Measurements from ENCODE around the gene GKAP1.
A peak's percentile ranks its signal among the peaks of the same experiment; 100 is the strongest.

Gene GKAP1

GRCh38 chr9:83800236-83801033 lies 17.1 kb downstream of the GKAP1 start:
- no peak for DNase-seq
- peaks cover 16% of the 10 kb centered on the region for H3K9me3 Mint-ChIP-seq
- no peaks in the 10 kb centered on the region for H3K27me3 Mint-ChIP-seq (ENCODE audit: low read depth, poor library complexity)
- H3K36me3 Mint-ChIP-seq (ENCODE audit: low read depth): peaks cover 51% of the 10 kb centered on the region
- TF ChIP-seq, protein P1, sequence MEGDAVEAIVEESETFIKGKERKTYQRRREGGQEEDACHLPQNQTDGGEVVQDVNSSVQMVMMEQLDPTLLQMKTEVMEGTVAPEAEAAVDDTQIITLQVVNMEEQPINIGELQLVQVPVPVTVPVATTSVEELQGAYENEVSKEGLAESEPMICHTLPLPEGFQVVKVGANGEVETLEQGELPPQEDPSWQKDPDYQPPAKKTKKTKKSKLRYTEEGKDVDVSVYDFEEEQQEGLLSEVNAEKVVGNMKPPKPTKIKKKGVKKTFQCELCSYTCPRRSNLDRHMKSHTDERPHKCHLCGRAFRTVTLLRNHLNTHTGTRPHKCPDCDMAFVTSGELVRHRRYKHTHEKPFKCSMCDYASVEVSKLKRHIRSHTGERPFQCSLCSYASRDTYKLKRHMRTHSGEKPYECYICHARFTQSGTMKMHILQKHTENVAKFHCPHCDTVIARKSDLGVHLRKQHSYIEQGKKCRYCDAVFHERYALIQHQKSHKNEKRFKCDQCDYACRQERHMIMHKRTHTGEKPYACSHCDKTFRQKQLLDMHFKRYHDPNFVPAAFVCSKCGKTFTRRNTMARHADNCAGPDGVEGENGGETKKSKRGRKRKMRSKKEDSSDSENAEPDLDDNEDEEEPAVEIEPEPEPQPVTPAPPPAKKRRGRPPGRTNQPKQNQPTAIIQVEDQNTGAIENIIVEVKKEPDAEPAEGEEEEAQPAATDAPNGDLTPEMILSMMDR (IDR thresholded peaks at IDR 0.05): no peak
- no peak overlapping the region for H3K4me3 Mint-ChIP-seq
- peak overlapping the region; percentile 57 for H3K27ac Mint-ChIP-seq
- no peaks in the 10 kb centered on the region for H3K4me1 Mint-ChIP-seq

- no peak overlapping the region for H3K27ac Mint-ChIP-seq
- DNase-seq: no peak
- no peaks in the 10 kb centered on the region for H3K9me3 Mint-ChIP-seq
- TF ChIP-seq, protein P1 (IDR thresholded peaks at IDR 0.05): no peak
- H3K4me3 Mint-ChIP-seq: no peak overlapping the region
- peaks cover 27% of the 10 kb centered on the region for H3K36me3 Mint-ChIP-seq (ENCODE audit: low read depth)
- no peaks in the 10 kb centered on the region for H3K27me3 Mint-ChIP-seq (ENCODE audit: low read depth, poor library complexity)
- H3K4me1 Mint-ChIP-seq: no peaks in the 10 kb centered on the region
Measured at GRCh38 chr9:83794051-83794450, 23.5 kb downstream of the GKAP1 start.

DNA sequence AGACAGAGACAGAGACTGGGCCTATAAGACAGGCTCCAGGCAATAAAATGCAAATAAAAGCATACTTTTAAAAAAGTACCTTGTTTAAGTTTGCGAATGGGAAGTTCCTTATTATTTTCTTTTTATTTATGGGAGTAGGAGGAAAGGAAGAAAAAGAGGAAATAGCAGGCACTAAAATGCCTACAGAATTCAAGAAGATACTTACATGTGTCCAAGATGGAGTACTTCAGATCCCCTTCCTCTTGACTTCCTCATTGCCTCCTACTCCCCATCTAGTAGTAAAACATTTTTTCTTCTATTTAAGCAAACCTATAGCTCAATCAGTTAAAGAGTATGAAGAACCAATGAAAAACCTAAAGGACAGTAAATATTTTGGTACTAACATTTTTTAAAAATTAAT lies 24.8 kb downstream of the GKAP1 start:
- no peak for DNase-seq
- no peaks in the 10 kb centered on the region for H3K27me3 Mint-ChIP-seq (ENCODE audit: low read depth, poor library complexity)
- no peak overlapping the region for H3K4me3 Mint-ChIP-seq
- peaks cover 27% of the 10 kb centered on the region for H3K36me3 Mint-ChIP-seq (ENCODE audit: low read depth)
- no peak overlapping the region for H3K27ac Mint-ChIP-seq
- H3K4me1 Mint-ChIP-seq: no peaks in the 10 kb centered on the region
- TF ChIP-seq, protein P1 (IDR thresholded peaks at IDR 0.05): no peak
- no peaks in the 10 kb centered on the region for H3K9me3 Mint-ChIP-seq

DNA sequence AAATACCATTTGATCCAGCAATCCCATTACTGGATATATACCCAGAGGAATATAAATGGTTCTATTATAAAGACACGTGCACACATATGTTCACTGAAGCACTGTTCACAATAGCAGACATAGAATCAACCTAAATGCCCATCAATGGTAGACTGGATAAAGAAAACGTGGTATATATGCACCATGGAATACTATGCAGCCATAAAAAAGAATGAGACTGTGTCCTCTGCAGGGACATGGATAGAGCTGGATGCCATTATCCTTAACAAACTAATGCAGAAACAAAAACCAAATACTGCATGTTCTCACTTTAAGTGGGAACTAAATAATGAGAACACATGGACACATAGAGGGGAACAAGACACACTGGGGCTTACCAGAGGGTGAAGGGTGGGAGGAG lies 39.4 kb downstream of the GKAP1 start:
- Mint-ChIP-seq H3K4me1 (no peaks in the 10 kb centered on the region), H3K36me3 (ENCODE audit: low read depth) (peaks cover 3% of the 10 kb centered on the region), H3K4me3 (no peak overlapping the region), H3K27me3 (ENCODE audit: low read depth, poor library complexity) (no peaks in the 10 kb centered on the region), H3K9me3 (no peaks in the 10 kb centered on the region), H3K27ac (no peak overlapping the region)
- DNase-seq: no peak
- TF ChIP-seq, protein P1 (IDR thresholded peaks at IDR 0.05): no peak

GRCh38 chr9:83775932-83776331 lies 41.6 kb downstream of the GKAP1 start:
- Mint-ChIP-seq H3K36me3 (ENCODE audit: low read depth) (peaks cover 3% of the 10 kb centered on the region), H3K27me3 (ENCODE audit: low read depth, poor library complexity) (peaks cover under 1% of the 10 kb centered on the region), H3K4me3 (no peak overlapping the region), H3K4me1 (no peaks in the 10 kb centered on the region), H3K9me3 (no peaks in the 10 kb centered on the region), H3K27ac (peak overlapping the region; percentile 67)
- no peak for DNase-seq
- TF ChIP-seq, protein P1 (IDR thresholded peaks at IDR 0.05): no peak

GRCh38 chr9:83772860-83773259 lies 44.7 kb downstream of the GKAP1 start:
- no peak for DNase-seq
- no peak overlapping the region for H3K27ac Mint-ChIP-seq
- peaks cover 3% of the 10 kb centered on the region for H3K27me3 Mint-ChIP-seq (ENCODE audit: low read depth, poor library complexity)
- H3K4me3 Mint-ChIP-seq: no peak overlapping the region
- no peaks in the 10 kb centered on the region for H3K4me1 Mint-ChIP-seq
- TF ChIP-seq, protein P1 (IDR thresholded peaks at IDR 0.05): no peak
- no peaks in the 10 kb centered on the region for H3K9me3 Mint-ChIP-seq
- H3K36me3 Mint-ChIP-seq (ENCODE audit: low read depth): no peaks in the 10 kb centered on the region

Data from nephron progenitor cell (in vitro differentiated cells).